ENCODE results near the gene AQP7. TPM values are rescaled to one million over a fixed set of nuclear protein-coding genes. Genes with fewer than 3 reads are reported as not detected.

The AQP7 gene
- total and polyA plus RNA-seq, 4 donors, result 4.8 to 22.3 (median 14.5) TPM

Small RNA genes within 50 kb of the gene (small RNA-seq; reads per million reads assigned to genes)
- gene AL356218.2, result not detected
- not detected for gene RF00019

Other genes with a start within 250 kb of the AQP7 start
- 10 to 100 TPM; 27.3 to 58.1 TPM for gene B4GALT1, start 235.2 kb downstream of the AQP7 start, total RNA-seq
- 10 to 100 TPM; 25.9 to 59.8 TPM for gene B4GALT1, start 235.2 kb downstream of the AQP7 start, polyA plus RNA-seq
- gene SPINK4, start 162.4 kb downstream of the AQP7 start, total RNA-seq, result under 1 TPM in 1 of 2 donors, not detected in 1; 0.70 TPM
- gene SPINK4, start 162.4 kb downstream of the AQP7 start, polyA plus RNA-seq, result not detected
- 10 to 100 TPM; 35.1 to 49.4 TPM for gene BAG1, start 137.9 kb downstream of the AQP7 start, total RNA-seq
- 10 to 100 TPM; 36.6 to 55.2 TPM for gene BAG1, start 137.9 kb downstream of the AQP7 start, polyA plus RNA-seq
- 10 to 100 TPM; 23.2 to 26.5 TPM for gene CHMP5, start 137.5 kb downstream of the AQP7 start, total RNA-seq
- gene CHMP5, start 137.5 kb downstream of the AQP7 start, polyA plus RNA-seq, result 10 to 100 TPM; 29.0 to 34.8 TPM
- 10 to 100 TPM; 14.1 to 27.9 TPM for gene NFX1, start 112.1 kb downstream of the AQP7 start, total RNA-seq
- gene NFX1, start 112.1 kb downstream of the AQP7 start, polyA plus RNA-seq, result 10 to 100 TPM; 13.7 to 15.1 TPM
- gene AQP3, start 45.0 kb upstream of the AQP7 start, total RNA-seq, result 100 to 1,000 TPM in 1 of 2 donors, 10 to 100 TPM in 1; 60.5 to 109 TPM
- gene AQP3, start 45.0 kb upstream of the AQP7 start, polyA plus RNA-seq, result 100 to 1,000 TPM in 1 of 2 donors, 10 to 100 TPM in 1; 65.7 to 124 TPM
- 10 to 100 TPM; 10.6 to 20.2 TPM for gene NOL6, start 71.4 kb upstream of the AQP7 start, total RNA-seq
- 10 to 100 TPM in 1 of 2 donors, 1 to 10 TPM in 1; 8.8 to 16.9 TPM for gene NOL6, start 71.4 kb upstream of the AQP7 start, polyA plus RNA-seq
- gene ANKRD18B, start 121.7 kb upstream of the AQP7 start, total RNA-seq, result 1 to 10 TPM in 1 of 2 donors, under 1 TPM in 1; 0.59 to 1.9 TPM
- gene ANKRD18B, start 121.7 kb upstream of the AQP7 start, polyA plus RNA-seq, result under 1 TPM in 1 of 2 donors, not detected in 1; 0.01 TPM

All from liver (tissue), 5 donors.